Measurements from ENCODE around the gene CTTNBP2. TPM values are rescaled to one million over a fixed set of nuclear protein-coding genes. Genes with fewer than 3 reads are reported as not detected.

Gene CTTNBP2
- total RNA-seq, 1 donor from 2014 or later = 25.5 TPM

DNA sequence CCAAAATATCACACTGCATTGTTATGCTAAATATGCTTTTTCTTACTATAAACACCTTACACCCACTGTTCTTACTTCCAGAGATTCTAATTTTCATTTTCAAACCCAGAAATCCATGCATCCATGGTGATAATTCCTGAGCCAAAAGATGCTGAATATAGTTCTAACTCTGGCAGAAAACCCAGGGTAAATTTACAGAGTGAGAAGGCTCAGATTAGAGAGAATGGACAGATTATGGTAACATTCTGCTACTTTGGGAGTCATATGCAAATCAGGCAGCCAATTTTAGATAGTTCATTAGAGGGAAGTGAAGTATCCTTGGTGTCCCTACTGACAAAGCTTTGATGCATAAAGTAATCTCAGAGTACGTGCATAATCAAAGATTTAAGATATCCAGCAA lies 15.4 kb upstream of the CTTNBP2 start:
- no peaks in the 10 kb centered on the region for H4K20me1 ChIP-seq (ENCODE audit: low read depth)
- no peak overlapping the region for H3K27ac ChIP-seq
- Mint-ChIP-seq H3K36me3 (no peaks in the 10 kb centered on the region), H3K4me3 (no peak overlapping the region), H3K4me1 (no peaks in the 10 kb centered on the region), H3K27ac (no peak overlapping the region), H3K27me3 (ENCODE audit: insufficient read depth, low read depth) (peaks cover 2% of the 10 kb centered on the region), H3K9me3 (no peaks in the 10 kb centered on the region)
- no peak for DNase-seq (ENCODE audit: low spot score)
- no peaks in the 10 kb centered on the region for H3K27me3 ChIP-seq
- no peaks in the 10 kb centered on the region for H3K4me1 ChIP-seq
- H3F3A ChIP-seq (ENCODE audit: low read depth) = no peaks in the 10 kb centered on the region
- peak overlapping the region; percentile 31 for H2AFZ ChIP-seq (replicated peaks)
- TF ChIP-seq EZH2 (IDR thresholded peaks at IDR 0.05) (no peak), CTCF (IDR thresholded peaks at IDR 0.05) (no peak), EZH2phosphoT487 (IDR thresholded peaks at IDR 0.05) (no peak)
- no peak overlapping the region for H3K4me2 ChIP-seq
- H3K4me3 ChIP-seq = no peak overlapping the region
- no peaks in the 10 kb centered on the region for H3K79me2 ChIP-seq (ENCODE audit: low read depth)
- no peak overlapping the region for H3K9ac ChIP-seq
- no peaks in the 10 kb centered on the region for H3K9me3 ChIP-seq (ENCODE audit: low read depth)
- no peaks in the 10 kb centered on the region for H3K36me3 ChIP-seq

- TF ChIP-seq EZH2phosphoT487 (IDR thresholded peaks at IDR 0.05) (no peak), CTCF (IDR thresholded peaks at IDR 0.05) (no peak), EZH2 (IDR thresholded peaks at IDR 0.05) (no peak)
- Mint-ChIP-seq H3K36me3 (no peaks in the 10 kb centered on the region), H3K27ac (no peak overlapping the region), H3K4me3 (no peak overlapping the region), H3K4me1 (no peaks in the 10 kb centered on the region), H3K27me3 (ENCODE audit: insufficient read depth, low read depth) (peaks cover 4% of the 10 kb centered on the region), H3K9me3 (no peaks in the 10 kb centered on the region)
- Histone ChIP-seq H3K4me1 (no peaks in the 10 kb centered on the region), H3K4me2 (no peak overlapping the region), H3K79me2 (ENCODE audit: low read depth) (no peaks in the 10 kb centered on the region), H3K9ac (no peak overlapping the region), H3K36me3 (no peaks in the 10 kb centered on the region), H3K4me3 (no peak overlapping the region), H3K9me3 (ENCODE audit: low read depth) (no peaks in the 10 kb centered on the region), H4K20me1 (ENCODE audit: low read depth) (no peaks in the 10 kb centered on the region), H3K27me3 (no peaks in the 10 kb centered on the region), H3F3A (ENCODE audit: low read depth) (no peaks in the 10 kb centered on the region), H3K27ac (no peak overlapping the region), H2AFZ (replicated peaks) (no peak overlapping the region)
- no peak for DNase-seq (ENCODE audit: low spot score)
Measured at GRCh38 chr7:117882594-117882993, 9.4 kb upstream of the CTTNBP2 start.

GRCh38 chr7:117876761-117877160 lies 3.5 kb upstream of the CTTNBP2 start:
- no peaks in the 10 kb centered on the region for H3K9me3 Mint-ChIP-seq
- DNase-seq (ENCODE audit: low spot score) = no peak
- no peak overlapping the region for H3K27ac ChIP-seq
- H4K20me1 ChIP-seq (ENCODE audit: low read depth) = no peaks in the 10 kb centered on the region
- H3K9ac ChIP-seq = no peak overlapping the region
- no peaks in the 10 kb centered on the region for H3K36me3 Mint-ChIP-seq
- no peak overlapping the region for H3K4me2 ChIP-seq
- TF ChIP-seq EZH2phosphoT487 (IDR thresholded peaks at IDR 0.05) = no peak
- H3K4me1 Mint-ChIP-seq = peaks cover 26% of the 10 kb centered on the region
- H3K27me3 ChIP-seq = no peaks in the 10 kb centered on the region
- H3K9me3 ChIP-seq (ENCODE audit: low read depth) = no peaks in the 10 kb centered on the region
- H3K27me3 Mint-ChIP-seq (ENCODE audit: insufficient read depth, low read depth) = peaks cover 4% of the 10 kb centered on the region
- H3K4me1 ChIP-seq = peaks cover 37% of the 10 kb centered on the region
- H3K4me3 Mint-ChIP-seq = no peak overlapping the region
- H3K4me3 ChIP-seq = no peak overlapping the region
- peak overlapping the region; percentile 57 for H2AFZ ChIP-seq (replicated peaks)
- peaks cover 37% of the 10 kb centered on the region for H3F3A ChIP-seq (ENCODE audit: low read depth)
- H3K27ac Mint-ChIP-seq = no peak overlapping the region
- no peaks in the 10 kb centered on the region for H3K36me3 ChIP-seq
- peaks cover 15% of the 10 kb centered on the region for H3K79me2 ChIP-seq (ENCODE audit: low read depth)

GRCh38 chr7:117875566-117875965 lies 2.3 kb upstream of the CTTNBP2 start:
- H3K27me3 Mint-ChIP-seq (ENCODE audit: insufficient read depth, low read depth) = peaks cover 6% of the 10 kb centered on the region
- H3F3A ChIP-seq (ENCODE audit: low read depth) = peaks cover 38% of the 10 kb centered on the region
- no peak for TF ChIP-seq EZH2 (IDR thresholded peaks at IDR 0.05)
- TF ChIP-seq EZH2phosphoT487 (IDR thresholded peaks at IDR 0.05) = no peak
- peak; percentile 57 for TF ChIP-seq CTCF (IDR thresholded peaks at IDR 0.05)
- no peak overlapping the region for H3K27ac ChIP-seq
- H3K9me3 Mint-ChIP-seq = no peaks in the 10 kb centered on the region
- no peaks in the 10 kb centered on the region for H3K27me3 ChIP-seq
- H3K36me3 ChIP-seq = no peaks in the 10 kb centered on the region
- peak overlapping the region; percentile 60 for H3K4me2 ChIP-seq
- H3K4me3 Mint-ChIP-seq = peak overlapping the region; percentile 64
- H3K9ac ChIP-seq = no peak overlapping the region
- peaks cover 10% of the 10 kb centered on the region for H4K20me1 ChIP-seq (ENCODE audit: low read depth)
- no peak overlapping the region for H2AFZ ChIP-seq (replicated peaks)
- peaks cover 28% of the 10 kb centered on the region for H3K4me1 Mint-ChIP-seq
- no peaks in the 10 kb centered on the region for H3K36me3 Mint-ChIP-seq
- DNase-seq (ENCODE audit: low spot score) = peak; percentile 84
- no peak overlapping the region for H3K4me3 ChIP-seq
- H3K9me3 ChIP-seq (ENCODE audit: low read depth) = no peaks in the 10 kb centered on the region
- H3K4me1 ChIP-seq = peaks cover 47% of the 10 kb centered on the region
- no peak overlapping the region for H3K27ac Mint-ChIP-seq
- H3K79me2 ChIP-seq (ENCODE audit: low read depth) = peaks cover 27% of the 10 kb centered on the region
